ENCODE measurements around the gene CDH26.

The CDH26 gene

GRCh38 chr20:60020251-60020650 is 62.0 kb downstream of the CDH26 start:
- no peak for TF ChIP-seq CTCF (IDR thresholded peaks at IDR 0.05)

- TF ChIP-seq CTCF (IDR thresholded peaks at IDR 0.05), result no peak
Measured at GRCh38 chr20:60021104-60021503, 62.9 kb downstream of the CDH26 start.

- no peak for TF ChIP-seq CTCF (IDR thresholded peaks at IDR 0.05)
Measured at GRCh38 chr20:60022849-60023248, 64.6 kb downstream of the CDH26 start.

GRCh38 chr20:60024245-60024644 is 66.0 kb downstream of the CDH26 start:
- no peak for TF ChIP-seq CTCF (IDR thresholded peaks at IDR 0.05)

- TF ChIP-seq CTCF (IDR thresholded peaks at IDR 0.05), result no peak
Measured at GRCh38 chr20:60024801-60025200, 66.6 kb downstream of the CDH26 start.

GRCh38 chr20:60026010-60026409 is 67.8 kb downstream of the CDH26 start:
- TF ChIP-seq CTCF (IDR thresholded peaks at IDR 0.05), result no peak

GRCh38 chr20:60030471-60030870 is 72.2 kb downstream of the CDH26 start:
- TF ChIP-seq CTCF (IDR thresholded peaks at IDR 0.05), result no peak

GRCh38 chr20:60031107-60031506 is 72.9 kb downstream of the CDH26 start:
- TF ChIP-seq CTCF (IDR thresholded peaks at IDR 0.05), result no peak
